Bronchial epithelial cell (primary cell): ENCODE results near the gene MMP21. TPM values are rescaled to one million over a fixed set of nuclear protein-coding genes. Genes with fewer than 3 reads are reported as not detected.

Experiments
- DNase-seq: peaks from one replicate; pipeline ENCODE4 v3.0.0-alpha.2; 2010; ENCODE audit warnings: low read depth
- FAIRE-seq: peaks from 2 replicates; lab custom pipeline; 2011; peaks lifted over from hg19 to GRCh38; lab: Jason Lieb, UNC
- H3K27me3 ChIP-seq: 2 replicates; pipeline ENCODE4 v1.5.1; 2011; ENCODE audit warnings: low read length; ENCODE audit not compliant: control insufficient read depth, insufficient read depth
- H3K36me3 ChIP-seq: 2 replicates; pipeline ENCODE4 v1.5.1; 2011; ENCODE audit warnings: low read length; ENCODE audit not compliant: control insufficient read depth, insufficient read depth
- H3K4me3 ChIP-seq: 2 replicates; pipeline ENCODE4 v1.5.1; 2011; ENCODE audit warnings: mild to moderate bottlenecking, low read depth, low read length, control low read depth
- CTCF ChIP-seq: IDR thresholded peaks from 2 replicates; pipeline ENCODE4 v1.5.1; 2011; ENCODE audit warnings: mild to moderate bottlenecking, moderate library complexity, low read length, control low read depth, inconsistent platforms; ENCODE audit not compliant: insufficient read depth, severe bottlenecking
- total RNA-seq: library from RNA; depleted of rRNA; stranded (reverse); fragments of >200 nt; gene quantifications from 2 replicates; pipeline ENCODE4 v1.2.1, GENCODE V29; 2014

MMP21 gene
- total RNA-seq, 1 donor from 2014 or later, result not detected

- TF ChIP-seq CTCF, result no peak
- FAIRE-seq (no peak), DNase-seq (no peak)
- Histone ChIP-seq H3K36me3 (peaks cover 2% of the 10 kb centered on the region), H3K4me3 (no peak overlapping the region), H3K27me3 (no peaks in the 10 kb centered on the region)
Observed at GRCh38 chr10:125769175-125769574, 6.4 kb downstream of the MMP21 start.

- Histone ChIP-seq H3K36me3 (peaks cover 3% of the 10 kb centered on the region), H3K27me3 (no peaks in the 10 kb centered on the region), H3K4me3 (no peak overlapping the region)
- no peak for FAIRE-seq
- DNase-seq, result peak; percentile 5
- no peak for TF ChIP-seq CTCF
Observed at GRCh38 chr10:125768219-125768855, 7.3 kb downstream of the MMP21 start.

- FAIRE-seq (no peak), DNase-seq (no peak)
- no peaks in the 10 kb centered on the region for H3K27me3 ChIP-seq
- no peak overlapping the region for H3K4me3 ChIP-seq
- peaks cover 7% of the 10 kb centered on the region for H3K36me3 ChIP-seq
- no peak for TF ChIP-seq CTCF
Observed at GRCh38 chr10:125766511-125766910, 9.1 kb downstream of the MMP21 start.

GRCh38 chr10:125765835-125766234 lies 9.8 kb downstream of the MMP21 start:
- no peak for TF ChIP-seq CTCF
- DNase-seq, result no peak
- no peak for FAIRE-seq
- Histone ChIP-seq H3K27me3 (no peaks in the 10 kb centered on the region), H3K4me3 (no peak overlapping the region), H3K36me3 (peaks cover 7% of the 10 kb centered on the region)

GRCh38 chr10:125762692-125763648 lies 12.7 kb downstream of the MMP21 start:
- peaks cover 13% of the 10 kb centered on the region for H3K36me3 ChIP-seq
- no peak overlapping the region for H3K4me3 ChIP-seq
- H3K27me3 ChIP-seq, result no peaks in the 10 kb centered on the region
- DNase-seq (peak; percentile 66), FAIRE-seq (no peak)
- no peak for TF ChIP-seq CTCF
